Measurements from ENCODE around the gene ZNF215.

Gene ZNF215

DNA sequence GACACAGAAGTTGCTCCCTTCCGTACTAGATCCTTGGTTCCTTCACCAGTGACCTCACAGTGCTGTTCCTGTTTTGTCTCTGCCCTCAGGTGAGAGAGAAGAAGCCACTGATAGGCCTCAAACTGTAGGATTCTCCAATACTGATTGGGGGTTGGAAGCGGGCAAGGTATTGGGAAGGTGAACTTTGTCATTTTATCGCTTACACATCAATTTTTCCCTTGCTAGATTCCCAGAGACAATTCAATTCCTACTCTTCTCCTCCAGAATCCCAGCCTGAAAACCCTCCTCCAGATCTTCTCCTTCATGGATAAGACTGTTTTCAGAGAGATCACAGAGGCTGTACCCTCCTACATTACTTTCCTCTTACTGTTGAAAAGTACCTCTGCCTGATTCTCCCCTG, 14.8 kb upstream of the ZNF215 start:
- no peak overlapping the region for H3K27ac ChIP-seq (ENCODE audit: low read length)
- H3K4me3 ChIP-seq (ENCODE audit: low read length) = no peak overlapping the region
- H3K9ac ChIP-seq (ENCODE audit: low read depth, low read length) = no peak overlapping the region
- no peaks in the 10 kb centered on the region for H3K9me3 ChIP-seq (ENCODE audit: insufficient read depth, low read depth, low read length)
- H3K4me1 ChIP-seq (ENCODE audit: insufficient read depth, low read length) = peaks cover 5% of the 10 kb centered on the region
- no peaks in the 10 kb centered on the region for H3K27me3 ChIP-seq (ENCODE audit: insufficient read depth, low read length)
- H3K36me3 ChIP-seq (ENCODE audit: insufficient read depth, low read depth, low read length) = no peaks in the 10 kb centered on the region

DNA sequence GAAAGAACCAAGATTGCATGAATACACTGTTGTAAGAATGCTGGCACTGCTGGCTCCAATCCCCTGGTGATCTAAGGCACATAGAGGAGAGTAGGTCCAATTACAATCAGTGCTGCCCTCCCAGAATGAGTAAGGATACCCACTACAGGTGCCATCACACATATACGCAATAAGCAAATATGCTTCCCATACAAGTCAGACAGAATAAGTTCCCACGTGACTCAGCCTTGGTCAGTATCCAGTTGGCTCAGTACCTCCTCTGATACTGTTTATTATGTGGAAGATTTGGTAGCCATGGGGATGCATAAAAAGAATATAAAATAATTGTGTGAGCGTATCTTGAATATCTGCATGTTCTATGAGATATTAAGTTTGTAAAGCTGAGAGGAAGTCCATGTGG, 14.3 kb upstream of the ZNF215 start:
- H3K27me3 ChIP-seq (ENCODE audit: insufficient read depth, low read length) = no peaks in the 10 kb centered on the region
- H3K27ac ChIP-seq (ENCODE audit: low read length) = no peak overlapping the region
- no peaks in the 10 kb centered on the region for H3K36me3 ChIP-seq (ENCODE audit: insufficient read depth, low read depth, low read length)
- no peak overlapping the region for H3K4me3 ChIP-seq (ENCODE audit: low read length)
- H3K4me1 ChIP-seq (ENCODE audit: insufficient read depth, low read length) = peaks cover 5% of the 10 kb centered on the region
- no peaks in the 10 kb centered on the region for H3K9me3 ChIP-seq (ENCODE audit: insufficient read depth, low read depth, low read length)
- H3K9ac ChIP-seq (ENCODE audit: low read depth, low read length) = no peak overlapping the region

- Histone ChIP-seq H3K27ac (ENCODE audit: low read length) (no peak overlapping the region), H3K9me3 (ENCODE audit: insufficient read depth, low read depth, low read length) (no peaks in the 10 kb centered on the region), H3K9ac (ENCODE audit: low read depth, low read length) (no peak overlapping the region), H3K27me3 (ENCODE audit: insufficient read depth, low read length) (no peaks in the 10 kb centered on the region), H3K4me1 (ENCODE audit: insufficient read depth, low read length) (no peaks in the 10 kb centered on the region), H3K36me3 (ENCODE audit: insufficient read depth, low read depth, low read length) (no peaks in the 10 kb centered on the region), H3K4me3 (ENCODE audit: low read length) (no peak overlapping the region)
Observed at GRCh38 chr11:6919698-6920097, 6.5 kb upstream of the ZNF215 start.

DNA sequence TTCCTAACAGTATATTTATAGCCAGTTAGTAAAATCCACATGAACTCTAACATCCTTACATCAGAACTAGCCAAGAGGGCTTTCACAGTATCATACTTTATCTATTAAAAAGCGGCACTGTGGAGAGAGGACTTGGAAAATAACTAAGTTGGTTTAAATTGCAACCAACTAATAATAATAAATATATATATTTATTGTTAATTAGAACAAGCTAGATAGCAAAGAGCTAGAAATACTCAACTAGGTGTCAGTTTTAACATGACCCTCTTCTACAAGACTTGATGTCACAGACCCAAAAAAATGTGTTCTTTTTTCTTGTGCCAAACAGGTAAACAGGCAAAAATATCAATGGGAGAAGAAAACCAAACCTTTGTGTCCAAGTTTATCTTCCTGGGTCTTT, 5.5 kb upstream of the ZNF215 start, which contains the start of gene OR2D3:
TSS of gene OR2D3 (plus strand) at position 301 of the 400 bp plus-strand sequence. CDS start at position 301, 0 bp downstream.
- no peak within 1 kb of the TSS for H3K4me3 ChIP-seq (ENCODE audit: low read length)
- H3K9ac ChIP-seq (ENCODE audit: low read depth, low read length) = no peak within 1 kb of the TSS
- H3K9me3 ChIP-seq (ENCODE audit: insufficient read depth, low read depth, low read length) = no peaks in the 10 kb centered on the region
- H3K4me1 ChIP-seq (ENCODE audit: insufficient read depth, low read length) = peaks cover 3% of the 10 kb centered on the region; the same call in 1 of the 2 replicates
- H3K27me3 ChIP-seq (ENCODE audit: insufficient read depth, low read length) = no peaks in the 10 kb centered on the region
- H3K27ac ChIP-seq (ENCODE audit: low read length) = no peak within 1 kb of the TSS
- H3K36me3 ChIP-seq (ENCODE audit: insufficient read depth, low read depth, low read length) = no peaks in the 10 kb centered on the region

DNA sequence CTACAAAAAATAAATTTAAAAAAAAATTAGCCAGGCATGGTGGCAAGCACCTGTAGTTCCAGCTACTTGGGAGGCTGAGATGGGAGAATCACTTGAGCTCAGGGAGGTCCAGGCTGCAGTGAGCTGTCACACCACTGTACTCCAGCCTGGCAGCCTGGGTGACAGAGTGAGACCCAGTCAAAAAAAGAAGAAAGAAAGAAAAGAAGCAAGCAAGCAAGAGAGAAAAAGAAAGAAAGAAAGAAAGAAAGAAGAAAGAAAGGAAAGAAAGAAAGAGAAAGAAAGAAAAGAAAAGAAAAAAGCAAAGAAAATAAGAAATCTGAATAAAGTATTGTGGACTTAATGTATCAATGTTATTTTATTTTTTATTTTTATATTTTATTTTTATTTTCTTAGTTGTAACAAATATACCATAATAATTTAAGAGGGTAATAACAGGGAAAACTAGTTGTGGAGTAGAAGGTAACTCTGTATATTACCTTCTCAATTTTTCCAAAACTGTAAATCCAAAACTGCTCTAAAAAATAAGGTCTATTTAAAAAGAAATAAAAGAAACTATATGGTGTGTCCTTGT, 1.1 kb upstream of the ZNF215 start:
- peak overlapping the region; percentile 2 for H3K27ac ChIP-seq (ENCODE audit: low read length)
- H3K27me3 ChIP-seq (ENCODE audit: insufficient read depth, low read length) = peaks cover 8% of the 10 kb centered on the region
- H3K9me3 ChIP-seq (ENCODE audit: insufficient read depth, low read depth, low read length) = no peaks in the 10 kb centered on the region
- H3K36me3 ChIP-seq (ENCODE audit: insufficient read depth, low read depth, low read length) = no peaks in the 10 kb centered on the region; the same call in 1 of the 2 replicates
- H3K9ac ChIP-seq (ENCODE audit: low read depth, low read length) = no peak overlapping the region
- peaks cover 27% of the 10 kb centered on the region for H3K4me1 ChIP-seq (ENCODE audit: insufficient read depth, low read length)
- H3K4me3 ChIP-seq (ENCODE audit: low read length) = peak overlapping the region; percentile 98; the same call in 1 of the 2 replicates

DNA sequence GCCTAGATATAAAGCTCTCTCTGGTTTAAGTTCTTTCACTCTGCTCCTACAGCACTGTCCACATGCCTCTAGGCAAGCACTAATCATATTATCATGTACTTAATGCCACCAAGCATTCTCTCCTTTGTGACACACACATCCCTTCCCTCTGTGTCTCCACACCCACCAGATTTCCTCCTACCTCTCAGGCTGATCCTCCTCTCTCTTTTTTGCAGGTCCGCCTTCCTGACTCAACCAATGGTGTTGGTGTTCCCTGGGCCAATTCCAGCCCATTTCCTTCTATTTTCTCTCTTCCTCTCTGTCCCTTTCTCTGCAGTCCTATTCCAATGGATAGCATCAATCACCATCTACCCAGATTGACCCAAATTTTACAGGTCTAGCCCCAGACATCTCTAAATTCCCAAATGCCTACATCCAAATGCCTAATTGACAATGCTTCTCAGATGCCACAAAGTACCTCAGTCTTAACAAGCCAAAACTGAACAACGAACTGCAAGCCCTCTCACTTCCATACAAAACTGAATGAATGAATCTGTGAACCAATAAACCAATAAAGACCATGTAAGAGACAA, 504 bp upstream of the ZNF215 start:
- peaks cover 27% of the 10 kb centered on the region for H3K4me1 ChIP-seq (ENCODE audit: insufficient read depth, low read length)
- H3K27me3 ChIP-seq (ENCODE audit: insufficient read depth, low read length) = peaks cover 8% of the 10 kb centered on the region
- H3K27ac ChIP-seq (ENCODE audit: low read length) = peak overlapping the region; percentile 2
- no peaks in the 10 kb centered on the region for H3K9me3 ChIP-seq (ENCODE audit: insufficient read depth, low read depth, low read length)
- H3K9ac ChIP-seq (ENCODE audit: low read depth, low read length) = peak overlapping the region; percentile 93; the same call in 1 of the 2 replicates
- H3K4me3 ChIP-seq (ENCODE audit: low read length) = peak overlapping the region; percentile 98
- no peaks in the 10 kb centered on the region; the same call in 1 of the 2 replicates for H3K36me3 ChIP-seq (ENCODE audit: insufficient read depth, low read depth, low read length)

DNA sequence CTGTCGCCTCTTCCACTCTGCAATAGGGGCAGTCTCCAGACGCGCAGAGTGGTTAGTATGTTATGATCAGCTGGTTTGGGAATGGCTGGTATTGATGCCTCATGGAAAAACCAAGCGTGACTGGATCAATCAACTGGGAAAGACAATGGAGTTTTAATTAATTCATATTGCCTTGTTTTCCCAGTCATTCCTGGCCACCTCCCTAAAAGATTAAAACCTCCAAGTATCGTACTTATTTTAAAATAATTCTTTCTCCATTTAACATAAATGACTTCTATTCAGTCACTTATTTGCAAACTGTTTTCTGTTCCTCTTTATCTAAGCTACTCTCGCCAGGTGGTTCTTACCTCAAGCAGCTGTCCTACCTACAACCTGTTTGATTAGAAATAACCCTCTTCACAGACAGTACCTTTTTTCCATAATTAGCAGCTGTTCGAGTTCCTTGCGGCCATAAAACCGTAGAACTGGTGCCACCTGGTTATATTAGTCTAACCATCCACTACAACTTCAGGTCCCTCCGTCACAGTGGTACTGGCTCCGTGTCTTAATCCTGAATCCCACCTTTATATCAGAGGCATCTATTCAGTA, 898 bp downstream of the ZNF215 start:
- Histone ChIP-seq H3K4me1 (ENCODE audit: insufficient read depth, low read length) (peaks cover 27% of the 10 kb centered on the region), H3K9ac (ENCODE audit: low read depth, low read length) (peak overlapping the region; percentile 93), H3K27ac (ENCODE audit: low read length) (no peak overlapping the region), H3K27me3 (ENCODE audit: insufficient read depth, low read length) (peaks cover 8% of the 10 kb centered on the region), H3K9me3 (ENCODE audit: insufficient read depth, low read depth, low read length) (no peaks in the 10 kb centered on the region), H3K36me3 (ENCODE audit: insufficient read depth, low read depth, low read length) (peaks cover 4% of the 10 kb centered on the region; the same call in 1 of the 2 replicates), H3K4me3 (ENCODE audit: low read length) (peak overlapping the region; percentile 98)

DNA sequence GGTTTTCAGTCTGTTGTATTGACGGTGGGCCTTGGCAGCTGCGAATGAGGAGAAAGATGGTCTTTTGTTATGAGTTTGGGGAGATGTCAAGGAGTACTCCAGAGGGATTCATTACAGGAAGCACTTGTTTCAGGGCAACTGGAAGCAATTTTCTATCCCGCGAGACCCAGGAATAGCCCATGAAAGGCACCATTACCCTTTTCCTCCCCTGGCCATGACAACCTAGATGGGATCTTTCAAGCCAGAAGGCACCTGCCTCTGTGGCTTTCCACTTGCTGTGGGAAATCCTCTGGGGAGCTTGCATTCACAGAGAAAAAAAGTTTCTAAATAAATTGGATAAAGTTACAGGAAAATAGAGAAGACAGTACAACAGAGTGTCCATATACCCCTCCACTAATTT, 2.7 kb downstream of the ZNF215 start:
- peaks cover 8% of the 10 kb centered on the region for H3K27me3 ChIP-seq (ENCODE audit: insufficient read depth, low read length)
- peaks cover 27% of the 10 kb centered on the region for H3K4me1 ChIP-seq (ENCODE audit: insufficient read depth, low read length)
- no peaks in the 10 kb centered on the region for H3K9me3 ChIP-seq (ENCODE audit: insufficient read depth, low read depth, low read length)
- H3K4me3 ChIP-seq (ENCODE audit: low read length) = peak overlapping the region; percentile 11; the same call in 1 of the 2 replicates
- H3K27ac ChIP-seq (ENCODE audit: low read length) = no peak overlapping the region
- H3K9ac ChIP-seq (ENCODE audit: low read depth, low read length) = no peak overlapping the region
- H3K36me3 ChIP-seq (ENCODE audit: insufficient read depth, low read depth, low read length) = peaks cover 18% of the 10 kb centered on the region

GRCh38 chr11:6931146-6931713, 5.0 kb downstream of the ZNF215 start:
- H3K4me3 ChIP-seq (ENCODE audit: low read length) = no peak overlapping the region

DNA sequence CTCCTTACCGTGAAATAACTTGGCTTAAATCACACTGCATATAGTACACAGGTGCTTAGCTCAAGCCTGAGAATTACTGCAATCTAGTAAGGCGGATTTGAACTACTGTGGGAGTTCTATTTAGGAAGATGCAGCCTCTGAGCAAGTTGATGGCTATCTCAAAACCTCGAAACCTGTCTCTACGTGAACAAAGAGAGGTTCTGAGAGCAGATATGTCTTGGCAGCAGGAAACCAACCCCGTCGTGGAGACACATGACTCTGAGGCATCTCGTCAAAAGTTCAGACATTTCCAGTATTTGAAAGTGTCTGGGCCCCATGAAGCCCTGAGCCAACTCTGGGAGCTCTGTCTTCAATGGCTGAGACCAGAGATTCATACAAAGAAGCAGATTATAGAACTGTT, 5.9 kb downstream of the ZNF215 start:
- peaks cover 51% of the 10 kb centered on the region for H3K36me3 ChIP-seq (ENCODE audit: insufficient read depth, low read depth, low read length)
- H3K9me3 ChIP-seq (ENCODE audit: insufficient read depth, low read depth, low read length) = no peaks in the 10 kb centered on the region
- no peak overlapping the region for H3K9ac ChIP-seq (ENCODE audit: low read depth, low read length)
- H3K4me1 ChIP-seq (ENCODE audit: insufficient read depth, low read length) = peaks cover 22% of the 10 kb centered on the region
- no peak overlapping the region for H3K27ac ChIP-seq (ENCODE audit: low read length)
- no peak overlapping the region for H3K4me3 ChIP-seq (ENCODE audit: low read length)
- peaks cover 8% of the 10 kb centered on the region for H3K27me3 ChIP-seq (ENCODE audit: insufficient read depth, low read length)

More at GRCh38 chr11:6931146-6931713, 5.0 kb downstream of the ZNF215 start:
- H3K36me3 ChIP-seq (ENCODE audit: insufficient read depth, low read depth, low read length) = peaks cover 42% of the 10 kb centered on the region
- H3K27ac ChIP-seq (ENCODE audit: low read length) = no peak overlapping the region
- H3K4me1 ChIP-seq (ENCODE audit: insufficient read depth, low read length) = peaks cover 22% of the 10 kb centered on the region
- H3K9me3 ChIP-seq (ENCODE audit: insufficient read depth, low read depth, low read length) = no peaks in the 10 kb centered on the region
- H3K9ac ChIP-seq (ENCODE audit: low read depth, low read length) = no peak overlapping the region
- H3K27me3 ChIP-seq (ENCODE audit: insufficient read depth, low read length) = peaks cover 8% of the 10 kb centered on the region

DNA sequence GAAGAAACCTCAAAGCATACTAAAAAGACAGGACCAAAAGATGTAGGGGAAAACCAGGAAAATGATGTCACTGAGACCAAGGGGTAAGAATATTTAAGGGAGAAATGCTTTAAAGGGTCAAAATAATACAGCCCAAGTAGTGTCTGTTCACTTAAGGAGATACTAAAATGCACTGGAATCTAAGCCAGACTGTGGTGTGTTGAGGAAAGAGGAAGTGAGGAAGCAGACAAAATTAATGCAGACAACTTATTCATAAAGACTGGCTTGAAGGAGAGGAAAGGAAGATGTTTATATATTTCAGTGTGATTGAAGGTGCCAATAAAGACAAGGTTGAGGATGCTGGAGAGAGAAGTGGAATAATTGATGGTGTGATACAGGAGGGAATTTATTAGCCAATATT, 15.7 kb downstream of the ZNF215 start:
- H3K9ac ChIP-seq (ENCODE audit: low read depth, low read length) = no peak overlapping the region
- no peak overlapping the region for H3K27ac ChIP-seq (ENCODE audit: low read length)
- peaks cover 49% of the 10 kb centered on the region for H3K36me3 ChIP-seq (ENCODE audit: insufficient read depth, low read depth, low read length)
- no peak overlapping the region for H3K4me3 ChIP-seq (ENCODE audit: low read length)
- no peaks in the 10 kb centered on the region for H3K27me3 ChIP-seq (ENCODE audit: insufficient read depth, low read length)
- H3K4me1 ChIP-seq (ENCODE audit: insufficient read depth, low read length) = no peaks in the 10 kb centered on the region
- no peaks in the 10 kb centered on the region for H3K9me3 ChIP-seq (ENCODE audit: insufficient read depth, low read depth, low read length)

DNA sequence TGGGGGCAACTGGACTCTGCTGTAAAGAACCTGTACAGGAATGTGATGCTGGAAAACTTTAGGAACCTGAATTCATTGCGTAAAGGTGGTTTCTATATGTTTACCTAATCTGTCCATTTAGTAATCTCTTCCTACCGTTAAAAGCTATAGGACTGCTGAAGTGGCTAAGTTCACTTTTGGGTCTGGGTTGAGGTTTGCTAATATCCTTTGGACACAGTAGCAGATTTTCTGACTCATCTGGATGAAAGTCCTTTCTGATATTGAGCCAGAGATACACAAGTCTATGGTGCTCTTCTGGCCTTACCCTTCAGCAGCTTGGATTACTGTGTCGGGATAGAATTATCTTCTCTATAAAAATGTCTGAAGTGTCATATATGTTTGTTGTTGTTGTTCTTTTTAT, 16.9 kb downstream of the ZNF215 start:
- no peaks in the 10 kb centered on the region for H3K9me3 ChIP-seq (ENCODE audit: insufficient read depth, low read depth, low read length)
- peaks cover 57% of the 10 kb centered on the region for H3K36me3 ChIP-seq (ENCODE audit: insufficient read depth, low read depth, low read length)

More for the DNA sequence above, 16.9 kb downstream of the ZNF215 start:
- H3K27ac ChIP-seq (ENCODE audit: low read length) = no peak overlapping the region
- no peak overlapping the region for H3K4me3 ChIP-seq (ENCODE audit: low read length)
- no peaks in the 10 kb centered on the region for H3K4me1 ChIP-seq (ENCODE audit: insufficient read depth, low read length)
- no peak overlapping the region for H3K9ac ChIP-seq (ENCODE audit: low read depth, low read length)
- no peaks in the 10 kb centered on the region for H3K27me3 ChIP-seq (ENCODE audit: insufficient read depth, low read length)

All from iPS-20b (cell line).